ENCODE data around the gene TMF1.

GRCh38 chr3:68997887-68998286 lies 54.2 kb downstream of the TMF1 start:
- TF ChIP-seq CTCF (IDR thresholded peaks at IDR 0.05) (no peak), POLR2AphosphoS5 (IDR thresholded peaks at IDR 0.05) (no peak)

Measured in stomach (tissue), 4 donors.